ENCODE results near the gene EAF1.
A peak's percentile ranks its signal among the peaks of the same experiment; 100 is the strongest.
"Not testable (repeated sequence)": the region's sequence is repeated elsewhere in the genome, so short reads cannot be mapped to it uniquely, and the experiment has no call there.

Gene EAF1

GRCh38 chr3:15409239-15409638 is 18.2 kb upstream of the EAF1 start:
- no peak for DNase-seq

- DNase-seq, result no peak
These were observed 17.6 kb upstream of the EAF1 start for GRCh38 chr3:15409774-15410173.

- DNase-seq, result not testable (repeated sequence)
These were observed 16.4 kb upstream of the EAF1 start for GRCh38 chr3:15410966-15411365.

DNA sequence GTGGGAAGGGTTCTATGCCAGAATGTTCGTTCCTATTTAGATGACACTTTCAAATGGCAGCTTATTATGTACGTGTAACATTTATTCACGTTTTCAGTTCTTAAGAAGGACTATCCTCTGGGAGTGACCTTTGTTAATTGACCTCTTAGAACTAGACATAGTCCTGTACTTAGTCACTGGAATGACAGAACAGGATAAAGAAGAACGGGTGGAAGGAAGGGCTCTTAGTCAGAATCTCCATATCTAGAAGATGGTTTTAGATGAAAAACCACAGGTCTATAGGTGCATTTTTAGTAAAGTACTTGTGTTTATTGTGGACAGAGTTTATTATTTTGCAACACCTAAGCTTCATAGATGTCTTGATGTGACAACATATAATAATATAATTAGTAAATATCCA is 6.5 kb upstream of the EAF1 start:
- no peak for DNase-seq

DNA sequence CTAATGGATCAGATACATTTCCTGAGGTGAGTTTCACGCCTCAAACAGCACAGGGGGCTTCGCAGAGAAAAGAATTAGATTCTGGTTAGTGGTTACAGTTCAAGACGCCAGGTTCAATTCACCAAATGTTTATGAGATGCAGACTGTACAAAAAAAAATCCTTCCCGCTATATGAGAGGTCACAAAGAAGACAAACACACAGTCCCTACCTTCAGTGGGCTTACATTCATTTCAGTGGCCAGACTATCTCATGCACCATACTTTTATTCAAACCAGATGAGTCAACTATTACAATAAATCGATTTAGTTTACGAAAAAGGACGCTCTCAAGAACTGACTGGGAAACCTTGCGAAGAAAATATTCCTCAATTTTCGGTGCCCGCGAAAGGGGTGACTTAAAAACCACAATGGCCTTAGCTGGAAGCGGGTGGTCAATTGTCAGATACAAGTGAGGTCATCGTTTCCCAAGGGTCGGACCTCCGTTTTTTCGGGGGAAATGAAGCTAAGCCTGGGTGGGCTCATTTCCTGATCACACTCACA is 749 bp upstream of the EAF1 start:
- DNase-seq, result no peak

DNA sequence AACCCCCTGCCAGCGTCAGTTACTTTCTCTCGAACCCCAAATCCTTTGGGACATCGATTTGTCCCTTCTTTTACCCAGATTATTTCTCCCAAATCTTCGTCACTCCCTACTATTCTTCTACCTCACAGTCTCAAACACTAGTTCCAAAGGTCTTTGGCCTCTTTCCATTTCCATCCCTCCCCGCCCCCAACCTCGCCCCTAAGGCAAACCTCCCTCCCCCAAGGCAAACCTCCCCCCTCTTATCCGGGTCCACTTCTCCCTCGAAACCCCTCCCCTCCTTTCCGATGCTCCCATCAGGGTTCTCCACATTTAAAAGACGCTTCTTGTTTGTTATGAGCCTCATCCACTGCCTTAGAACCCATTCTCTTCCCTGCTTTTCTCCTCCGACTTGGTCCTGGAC is 583 bp downstream of the EAF1 start:
- no peak for DNase-seq

DNA sequence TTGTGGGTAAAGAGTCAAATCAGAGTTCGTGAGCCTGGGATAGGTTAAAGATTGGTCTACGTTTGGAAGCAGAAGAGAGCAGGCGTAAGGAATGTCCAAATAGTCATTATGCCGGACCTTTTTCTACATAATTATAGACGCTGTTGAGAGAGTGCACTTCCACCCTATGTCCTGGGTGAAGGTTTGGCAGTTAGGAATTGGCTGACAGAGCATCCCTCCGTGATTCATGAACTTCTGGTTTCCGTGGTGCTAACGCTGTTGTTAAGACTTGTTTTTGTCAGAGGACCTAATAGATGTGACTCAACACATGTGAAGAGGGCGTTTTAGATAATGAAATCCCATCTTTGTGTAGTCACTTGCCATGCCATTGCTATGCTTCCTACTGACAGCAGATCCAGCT is 1.1 kb downstream of the EAF1 start:
- DNase-seq, result no peak

DNA sequence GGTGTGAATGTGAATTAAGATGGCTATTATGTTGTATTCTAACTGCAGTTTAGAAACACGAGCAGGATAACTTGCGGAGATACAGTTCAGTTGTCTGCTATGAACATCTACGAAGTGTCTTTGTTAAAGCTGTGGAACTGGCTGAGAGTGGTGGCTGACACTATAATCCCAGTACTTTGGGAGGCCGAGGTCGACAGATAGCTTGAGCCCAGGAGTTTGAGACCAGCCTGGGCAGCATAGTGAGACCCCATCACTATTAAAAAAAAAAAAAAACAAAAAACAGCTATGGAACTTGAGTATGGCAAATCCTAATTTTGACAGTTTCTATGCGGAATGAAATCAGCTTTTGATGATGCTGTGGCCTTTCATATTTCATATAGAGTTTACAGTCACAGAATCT is 1.7 kb downstream of the EAF1 start:
- no peak for DNase-seq

DNA sequence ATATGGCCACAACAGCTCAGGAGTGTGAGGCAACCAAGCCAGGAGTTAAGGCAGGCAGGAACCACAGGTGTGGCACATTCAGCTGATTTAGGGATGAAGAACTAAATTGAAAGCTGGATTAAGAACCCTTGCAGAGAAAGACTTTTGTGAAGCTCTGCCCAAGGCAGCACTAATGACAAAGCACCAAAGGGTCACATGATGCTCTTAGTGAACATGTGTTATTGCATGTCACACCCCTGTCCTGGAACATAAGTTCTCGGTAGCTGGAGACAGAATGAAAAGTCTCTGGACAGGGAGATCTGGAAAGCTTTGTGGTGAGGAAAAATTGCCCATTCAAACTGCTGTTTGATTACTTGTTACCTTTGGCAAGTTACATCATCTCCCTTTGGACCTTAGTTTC is 3.2 kb downstream of the EAF1 start:
- DNase-seq, result no peak

DNA sequence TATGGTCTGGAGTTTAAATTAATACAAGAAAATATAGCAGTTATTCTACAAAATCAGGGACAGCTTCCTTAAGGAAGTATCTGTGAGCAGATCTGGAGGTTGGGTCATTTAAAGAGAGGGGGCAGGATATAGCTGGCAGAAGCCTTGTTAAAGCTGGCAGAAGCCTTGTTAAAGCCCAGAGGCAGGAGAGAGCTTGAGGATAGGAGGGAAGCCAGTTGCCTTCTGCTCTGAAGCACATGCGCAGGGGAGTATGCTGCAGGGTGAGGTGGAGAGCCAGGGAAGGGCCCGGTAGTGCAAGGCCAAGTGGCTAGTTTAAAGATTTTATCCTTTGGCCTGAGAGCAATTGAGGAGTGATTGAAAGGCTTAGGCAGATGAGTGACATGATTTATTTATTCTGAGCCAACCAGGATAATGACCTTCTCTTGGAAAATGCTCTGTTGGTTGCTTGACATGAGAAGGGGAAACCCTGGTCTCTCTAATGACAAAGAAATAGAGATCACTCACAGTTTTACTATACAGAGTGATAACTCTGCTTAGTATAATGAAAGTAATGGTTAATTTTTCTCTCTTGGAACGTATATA is 3.9 kb downstream of the EAF1 start:
- DNase-seq, result no peak

- no peak for DNase-seq
These were observed 6.1 kb downstream of the EAF1 start for GRCh38 chr3:15433531-15433930.

DNA sequence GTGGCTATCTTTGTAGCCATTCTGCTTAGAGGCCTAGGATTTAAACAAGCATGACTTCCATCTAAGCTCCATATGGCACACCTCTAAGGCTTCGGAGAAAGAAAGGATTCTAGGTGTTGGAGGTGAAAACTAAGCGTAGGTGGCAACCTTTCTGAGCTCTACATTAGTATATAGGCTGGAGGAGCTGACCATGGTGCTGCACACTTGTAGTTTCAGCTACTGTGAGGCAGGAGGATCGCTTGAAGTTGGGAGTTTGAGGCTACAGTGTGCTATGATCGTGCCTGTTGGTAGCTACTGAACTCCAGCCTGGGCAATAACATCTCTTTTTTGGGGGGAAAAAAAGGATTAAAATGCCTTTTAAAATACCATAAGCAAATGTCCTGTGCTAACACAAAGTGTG is 7.4 kb downstream of the EAF1 start:
- no peak for DNase-seq

DNA sequence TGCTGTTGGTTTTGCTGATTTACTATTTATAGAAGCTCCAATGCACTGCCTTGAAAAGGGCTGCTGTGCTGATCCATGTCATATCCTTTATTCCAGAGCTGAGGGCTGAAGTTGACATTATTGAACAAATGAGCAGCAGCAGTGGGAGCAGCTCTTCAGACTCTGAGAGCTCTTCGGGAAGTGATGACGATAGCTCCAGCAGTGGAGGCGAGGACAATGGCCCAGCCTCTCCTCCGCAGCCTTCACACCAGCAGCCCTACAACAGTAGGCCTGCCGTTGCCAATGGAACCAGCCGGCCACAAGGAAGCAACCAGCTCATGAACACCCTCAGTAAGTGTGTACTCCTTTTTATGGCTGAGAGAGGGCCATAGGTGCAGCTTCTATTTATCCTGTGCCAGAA is 8.8 kb downstream of the EAF1 start:
- no peak for DNase-seq

GRCh38 chr3:15438983-15439382 is 11.6 kb downstream of the EAF1 start:
- DNase-seq, result peak; percentile 36

GRCh38 chr3:15439476-15439875 is 12.1 kb downstream of the EAF1 start:
- DNase-seq, result no peak

DNA sequence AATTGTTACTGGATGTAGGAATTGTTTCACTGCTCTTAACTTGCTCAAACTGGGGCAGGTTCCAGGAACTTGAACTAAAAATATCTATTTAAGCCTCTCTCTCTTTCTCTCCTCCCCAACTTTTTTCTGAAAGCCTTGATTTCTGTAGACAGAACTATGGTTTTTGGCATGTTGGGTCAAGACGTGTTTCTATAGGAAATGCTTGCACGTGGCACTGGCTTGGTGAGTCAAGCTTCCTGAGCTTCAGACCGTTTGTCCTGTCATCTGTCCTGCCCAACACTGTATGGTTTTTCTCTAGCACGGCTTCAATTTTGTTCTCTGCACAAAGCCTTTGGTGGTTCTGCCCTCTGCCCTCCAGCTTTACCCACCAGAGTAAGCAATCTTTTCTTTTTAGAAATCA is 13.5 kb downstream of the EAF1 start:
- no peak for DNase-seq

DNA sequence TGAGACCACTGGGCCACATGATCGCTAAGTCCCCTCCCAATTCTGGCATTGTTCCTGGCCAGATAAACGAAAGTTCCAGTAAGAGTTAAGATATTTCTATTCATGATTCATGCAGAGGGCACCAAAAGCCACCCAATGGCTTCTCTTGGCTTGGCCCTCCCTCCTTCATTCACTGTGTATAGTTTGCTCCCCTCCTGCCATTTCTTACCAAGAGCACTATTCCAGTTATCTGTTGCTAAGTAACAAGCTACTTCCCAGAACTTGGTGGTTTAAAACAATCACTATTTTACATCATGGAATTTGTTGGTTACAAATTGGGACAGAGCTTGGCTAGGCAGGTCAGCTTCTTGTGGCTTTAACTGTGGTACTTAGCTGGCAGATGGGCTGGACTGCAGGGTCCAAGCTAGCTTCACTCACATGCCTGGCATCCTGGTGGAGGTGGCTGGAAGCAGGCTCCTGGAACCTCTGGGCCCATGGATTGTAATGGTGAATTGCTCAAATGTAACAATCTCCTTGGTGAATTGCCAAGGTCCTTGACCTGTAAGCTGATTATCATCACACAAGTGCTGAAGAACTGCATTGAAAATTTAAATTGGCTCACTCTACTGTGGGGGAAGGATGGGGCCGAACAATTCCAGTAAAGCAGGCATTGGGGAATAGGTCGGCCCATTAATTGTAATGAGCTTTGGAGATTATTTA is 16.6 kb downstream of the EAF1 start:
- DNase-seq, result no peak

DNA sequence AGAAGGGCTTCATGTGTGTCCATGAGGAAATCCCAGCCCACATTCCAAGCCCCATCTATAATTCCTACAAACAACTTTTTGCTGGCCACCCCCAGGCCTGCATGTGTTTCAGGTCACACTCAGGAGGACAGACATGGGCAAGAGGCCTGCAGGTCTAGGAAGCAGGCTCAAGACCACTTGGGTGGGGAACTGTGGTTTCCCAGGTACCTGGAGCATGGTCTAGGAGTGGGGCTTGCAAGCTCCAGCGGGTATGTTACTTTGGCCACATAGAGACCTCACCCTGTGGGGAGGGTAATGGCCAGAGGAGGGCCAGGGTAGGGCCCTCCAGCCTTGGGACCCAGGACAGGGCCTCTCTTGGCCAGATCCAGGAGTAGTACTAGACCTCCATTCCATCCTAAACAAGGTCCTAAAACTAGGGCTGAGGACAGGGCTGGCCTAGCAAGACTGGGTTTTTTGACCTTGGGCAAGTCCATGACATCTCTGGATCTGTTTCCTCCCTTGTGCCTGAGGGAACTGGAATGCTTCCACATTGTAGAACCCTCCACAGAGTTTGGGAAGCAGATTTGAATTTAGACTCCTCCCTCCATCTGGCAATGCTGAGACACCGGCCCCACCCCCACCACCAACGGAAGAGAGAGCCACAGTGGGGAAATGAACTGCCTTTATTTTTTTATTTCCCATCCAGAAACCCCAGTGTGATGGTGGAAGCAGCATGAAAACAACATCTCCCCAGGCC is 22.3 kb downstream of the EAF1 start:
- DNase-seq, result no peak

GRCh38 chr3:15450438-15451215 is 23.2 kb downstream of the EAF1 start:
- DNase-seq, result no peak

- no peak for DNase-seq
These were observed 24.1 kb downstream of the EAF1 start for GRCh38 chr3:15451216-15452113.

- no peak for DNase-seq
These were observed 24.8 kb downstream of the EAF1 start for GRCh38 chr3:15452156-15452555.

DNA sequence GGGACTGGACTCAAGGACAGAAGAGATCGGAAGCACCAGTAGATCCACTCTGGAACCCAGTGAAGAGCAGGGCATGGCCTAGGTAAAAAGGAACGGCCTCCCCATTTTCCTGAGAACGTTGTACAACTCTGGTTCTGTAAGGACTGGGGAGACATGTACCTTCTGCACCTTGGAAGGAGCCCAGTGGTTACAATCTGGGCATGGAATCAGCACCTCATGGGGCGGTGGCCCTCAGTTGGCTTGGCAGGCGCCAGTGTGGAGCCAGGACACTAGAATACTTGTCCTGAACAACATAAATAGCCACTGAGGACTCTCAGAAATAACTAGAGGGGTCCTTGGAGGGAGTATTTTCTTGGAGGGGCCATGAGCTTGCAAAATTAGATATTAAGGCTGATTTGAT is 25.6 kb downstream of the EAF1 start:
- no peak for DNase-seq
